WERI-Rb-1 (cell line): ENCODE results near the gene DNAI4.
"Not testable (repeated sequence)": the region's sequence is repeated elsewhere in the genome, so short reads cannot be mapped to it uniquely, and the experiment has no call there.

Experiments
- DNase-seq: peaks from one replicate; pipeline ENCODE4 v3.0.0-alpha.2; 2020
- H3K27ac ChIP-seq: fragments of 250-450 bp; sonication (Bioruptor Pico); 2 replicates; pipeline ENCODE4 v1.5.1; 2020; ENCODE audit warnings: mild to moderate bottlenecking, moderate library complexity
- H3K27me3 ChIP-seq: fragments of 250-450 bp; sonication (Bioruptor Pico); 2 replicates; pipeline ENCODE4 v1.5.1; 2021; ENCODE audit warnings: mild to moderate bottlenecking, low read depth, moderate library complexity; ENCODE audit not compliant: insufficient read depth, severe bottlenecking
- H3K36me3 ChIP-seq: fragments of 250-450 bp; sonication (Bioruptor Pico); 2 replicates; pipeline ENCODE4 v1.5.1; 2020; ENCODE audit warnings: mild to moderate bottlenecking, moderate library complexity
- H3K4me3 ChIP-seq: 2 replicates; pipeline ENCODE4 v1.5.1; 2011; ENCODE audit warnings: low read depth, mild to moderate bottlenecking, control low read depth, low read length
- H3K9me3 ChIP-seq: fragments of 250-450 bp; sonication (Bioruptor Pico); 2 replicates; pipeline ENCODE4 v1.5.1; 2021; ENCODE audit warnings: mild to moderate bottlenecking, moderate library complexity; ENCODE audit not compliant: severe bottlenecking
- TF ChIP-seq, protein P1 (sequence below): IDR thresholded peaks from 2 replicates; pipeline ENCODE4 v1.5.1; 2011; ENCODE audit warnings: low read depth, mild to moderate bottlenecking, control low read depth, inconsistent platforms, low read length

The DNAI4 gene

DNA sequence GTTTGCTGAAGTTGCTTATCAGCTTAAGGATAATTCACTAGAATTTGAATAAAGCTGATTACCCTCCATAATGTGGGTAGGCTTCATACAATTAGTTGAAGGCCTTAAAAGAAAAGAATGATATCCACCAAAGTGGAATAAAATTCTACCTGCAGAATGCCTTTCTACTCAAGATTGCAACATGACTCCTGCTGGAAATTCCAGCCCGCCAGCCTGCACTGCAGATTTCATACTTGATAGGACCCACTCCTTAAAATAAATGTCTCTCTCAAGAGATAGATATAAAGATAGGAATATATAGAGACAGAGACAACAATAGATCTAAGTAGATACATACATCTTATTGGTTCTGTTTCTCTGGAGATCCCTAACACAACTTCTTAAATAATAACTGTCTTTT is 99.9 kb downstream of the DNAI4 start:
- Histone ChIP-seq H3K27ac (no peak overlapping the region), H3K9me3 (no peaks in the 10 kb centered on the region), H3K27me3 (no peaks in the 10 kb centered on the region), H3K36me3 (no peaks in the 10 kb centered on the region), H3K4me3 (no peak overlapping the region)
- DNase-seq: no peak
- TF ChIP-seq, protein P1, sequence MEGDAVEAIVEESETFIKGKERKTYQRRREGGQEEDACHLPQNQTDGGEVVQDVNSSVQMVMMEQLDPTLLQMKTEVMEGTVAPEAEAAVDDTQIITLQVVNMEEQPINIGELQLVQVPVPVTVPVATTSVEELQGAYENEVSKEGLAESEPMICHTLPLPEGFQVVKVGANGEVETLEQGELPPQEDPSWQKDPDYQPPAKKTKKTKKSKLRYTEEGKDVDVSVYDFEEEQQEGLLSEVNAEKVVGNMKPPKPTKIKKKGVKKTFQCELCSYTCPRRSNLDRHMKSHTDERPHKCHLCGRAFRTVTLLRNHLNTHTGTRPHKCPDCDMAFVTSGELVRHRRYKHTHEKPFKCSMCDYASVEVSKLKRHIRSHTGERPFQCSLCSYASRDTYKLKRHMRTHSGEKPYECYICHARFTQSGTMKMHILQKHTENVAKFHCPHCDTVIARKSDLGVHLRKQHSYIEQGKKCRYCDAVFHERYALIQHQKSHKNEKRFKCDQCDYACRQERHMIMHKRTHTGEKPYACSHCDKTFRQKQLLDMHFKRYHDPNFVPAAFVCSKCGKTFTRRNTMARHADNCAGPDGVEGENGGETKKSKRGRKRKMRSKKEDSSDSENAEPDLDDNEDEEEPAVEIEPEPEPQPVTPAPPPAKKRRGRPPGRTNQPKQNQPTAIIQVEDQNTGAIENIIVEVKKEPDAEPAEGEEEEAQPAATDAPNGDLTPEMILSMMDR: no peak

GRCh38 chr1:66809736-66810326 is 114.8 kb downstream of the DNAI4 start:
- Histone ChIP-seq H3K27ac (no peak overlapping the region), H3K9me3 (no peaks in the 10 kb centered on the region), H3K27me3 (no peaks in the 10 kb centered on the region), H3K36me3 (no peaks in the 10 kb centered on the region), H3K4me3 (no peak overlapping the region)
- DNase-seq: no peak
- TF ChIP-seq, protein P1: no peak

DNA sequence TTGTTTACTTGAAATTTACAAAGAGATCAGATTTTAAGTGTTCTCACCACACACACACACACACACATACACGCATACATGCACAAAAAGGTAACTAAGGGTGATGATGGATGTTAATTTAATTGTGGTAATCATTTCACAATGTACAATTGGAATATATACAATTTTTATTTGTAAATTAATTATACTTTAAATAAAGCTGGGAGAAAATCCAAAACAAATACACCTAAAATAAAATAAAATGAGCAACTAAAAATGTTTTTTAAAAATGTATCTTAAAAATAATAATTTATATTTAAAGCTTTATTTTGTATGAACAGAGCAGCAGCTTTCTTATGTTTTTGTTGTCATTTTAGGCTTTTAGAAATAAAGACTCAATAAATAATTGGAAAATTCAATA is 115.4 kb downstream of the DNAI4 start:
- Histone ChIP-seq H3K27ac (no peak overlapping the region), H3K4me3 (no peak overlapping the region), H3K9me3 (no peaks in the 10 kb centered on the region), H3K36me3 (no peaks in the 10 kb centered on the region), H3K27me3 (no peaks in the 10 kb centered on the region)
- TF ChIP-seq, protein P1: no peak
- no peak for DNase-seq

- not testable (repeated sequence) for H3K27ac ChIP-seq, H3K4me3 ChIP-seq, H3K36me3 ChIP-seq, DNase-seq, H3K27me3 ChIP-seq, H3K9me3 ChIP-seq
Observed at GRCh38 chr1:66795839-66796238, 128.8 kb downstream of the DNAI4 start.

GRCh38 chr1:66791621-66792610 is 132.7 kb downstream of the DNAI4 start:
- Histone ChIP-seq H3K27ac (no peak overlapping the region), H3K27me3 (no peaks in the 10 kb centered on the region), H3K36me3 (no peaks in the 10 kb centered on the region), H3K9me3 (no peaks in the 10 kb centered on the region), H3K4me3 (no peak overlapping the region)
- TF ChIP-seq, protein P1: no peak
- no peak for DNase-seq

GRCh38 chr1:66788231-66788939 is 136.3 kb downstream of the DNAI4 start:
- Histone ChIP-seq H3K27ac (no peak overlapping the region), H3K4me3 (no peak overlapping the region), H3K36me3 (no peaks in the 10 kb centered on the region), H3K9me3 (no peaks in the 10 kb centered on the region), H3K27me3 (no peaks in the 10 kb centered on the region)
- TF ChIP-seq, protein P1: no peak
- no peak for DNase-seq
